Peyer's patch (tissue), 4 donors: ENCODE results near the gene PCK2. TPM values are rescaled to one million over a fixed set of nuclear protein-coding genes. Genes with fewer than 3 reads are reported as not detected.

ENCODE experiments used
- DNase-seq, 3 donors: peaks; one replicate each; pipeline ENCODE4 v3.0.0-alpha.2; 2017 to 2019
- H3K27ac ChIP-seq, 4 donors: fragments of 200-600 bp; sonication (generic); one replicate each; pipeline ENCODE4 v1.5.1; 2016 to 2019
- H3K27me3 ChIP-seq, 2 donors: fragments of 200-600 bp; sonication (generic); one replicate each; pipeline ENCODE4 v1.5.1; 2019
- H3K36me3 ChIP-seq, 3 donors: fragments of 200-600 bp; sonication (generic); one replicate each; pipeline ENCODE4 v1.5.1; 2016 to 2019
- H3K4me1 ChIP-seq, 4 donors: fragments of 200-600 bp; sonication (generic); one replicate each; pipeline ENCODE4 v1.5.1; 2016 to 2019
- H3K4me3 ChIP-seq, 4 donors: fragments of 200-600 bp; sonication (generic); 1 replicate in 3 of 4; 2 replicates in 1 of 4; pipeline ENCODE4 v1.5.1; 2016 to 2019; ENCODE audit warnings: mild to moderate bottlenecking in 1 of 4
- H3K9me3 ChIP-seq, 4 donors: fragments of 200-600 bp; sonication (generic); one replicate each; pipeline ENCODE4 v1.5.1; 2016 to 2019; ENCODE audit warnings: mild to moderate bottlenecking in 1 of 4
- POLR2A ChIP-seq, 2 donors: fragments of 450-650 bp; IDR thresholded peaks; one replicate each; pipeline ENCODE4 v1.5.1; 2017; ENCODE audit warnings: antibody characterized with exemption in 2 of 2, mild to moderate bottlenecking in 2 of 2, moderate library complexity in 2 of 2
- total RNA-seq, 4 donors: library from RNA; depleted of rRNA; stranded (reverse); fragments of >200 nt; gene quantifications; one replicate each; pipeline ENCODE4 v1.1.0, GENCODE V29; 2016
- TF ChIP-seq, protein P1 (sequence below), 6 experiments: fragments of 450-650 bp in 4 of 6; fragments of 200-600 bp in 2 of 6; sonication (generic) in 1 of 6; IDR thresholded peaks; one replicate each; pipeline ENCODE4 v1.5.1; 2017 to 2019; ENCODE audit warnings: antibody characterized with exemption in 6 of 6, mild to moderate bottlenecking in 3 of 6, moderate library complexity in 1 of 6

The PCK2 gene
- total RNA-seq, 4 donors from 2014 or later = 53.6 to 820 (median 644) TPM

DNA sequence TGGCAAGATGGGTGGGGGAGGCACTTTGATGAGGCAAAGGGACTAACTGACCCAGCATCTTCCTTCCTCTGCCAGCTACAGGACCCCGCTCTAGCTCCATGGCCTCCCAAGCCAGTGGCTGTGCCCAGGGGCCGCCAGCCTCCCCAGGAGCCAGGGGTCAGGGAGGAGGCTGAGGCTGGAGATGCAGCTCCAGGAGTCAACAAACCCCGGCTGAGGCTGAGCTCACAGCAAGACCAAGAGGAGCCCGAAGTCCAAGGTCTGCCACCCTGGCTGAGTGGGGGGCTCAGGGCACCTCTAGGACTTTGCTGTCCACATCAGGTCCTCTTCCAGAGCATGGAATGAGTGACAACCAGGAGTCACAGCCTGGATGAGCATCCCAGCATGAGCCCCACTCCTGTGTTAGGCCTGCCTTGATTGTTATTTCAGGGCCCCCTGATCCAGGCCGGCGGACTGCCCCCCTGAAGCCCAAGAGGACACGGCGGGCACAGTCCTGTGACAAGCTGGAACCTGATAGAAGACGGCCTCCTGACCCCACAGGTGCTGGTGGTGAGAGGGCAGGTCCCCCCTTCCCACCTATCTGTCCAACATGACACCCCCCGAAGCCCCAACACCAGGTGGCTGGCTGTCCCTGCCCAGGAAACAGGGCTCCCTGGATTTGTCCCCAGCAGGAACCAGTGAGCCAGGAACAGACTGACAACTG lies 25.2 kb upstream of the PCK2 start:
- no peak overlapping the region for H3K4me3 ChIP-seq
- H3K27ac ChIP-seq = no peak overlapping the region
- H3K9me3 ChIP-seq = no peaks in the 10 kb centered on the region
- H3K27me3 ChIP-seq = no peaks in the 10 kb centered on the region
- H3K36me3 ChIP-seq = no peaks in the 10 kb centered on the region
- peaks cover 0 to 26% (median 2%) of the 10 kb centered on the region in 4 donors for H3K4me1 ChIP-seq
- DNase-seq = peak in 1 of 3 donors; percentile 33
- TF ChIP-seq, protein P1, sequence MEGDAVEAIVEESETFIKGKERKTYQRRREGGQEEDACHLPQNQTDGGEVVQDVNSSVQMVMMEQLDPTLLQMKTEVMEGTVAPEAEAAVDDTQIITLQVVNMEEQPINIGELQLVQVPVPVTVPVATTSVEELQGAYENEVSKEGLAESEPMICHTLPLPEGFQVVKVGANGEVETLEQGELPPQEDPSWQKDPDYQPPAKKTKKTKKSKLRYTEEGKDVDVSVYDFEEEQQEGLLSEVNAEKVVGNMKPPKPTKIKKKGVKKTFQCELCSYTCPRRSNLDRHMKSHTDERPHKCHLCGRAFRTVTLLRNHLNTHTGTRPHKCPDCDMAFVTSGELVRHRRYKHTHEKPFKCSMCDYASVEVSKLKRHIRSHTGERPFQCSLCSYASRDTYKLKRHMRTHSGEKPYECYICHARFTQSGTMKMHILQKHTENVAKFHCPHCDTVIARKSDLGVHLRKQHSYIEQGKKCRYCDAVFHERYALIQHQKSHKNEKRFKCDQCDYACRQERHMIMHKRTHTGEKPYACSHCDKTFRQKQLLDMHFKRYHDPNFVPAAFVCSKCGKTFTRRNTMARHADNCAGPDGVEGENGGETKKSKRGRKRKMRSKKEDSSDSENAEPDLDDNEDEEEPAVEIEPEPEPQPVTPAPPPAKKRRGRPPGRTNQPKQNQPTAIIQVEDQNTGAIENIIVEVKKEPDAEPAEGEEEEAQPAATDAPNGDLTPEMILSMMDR (IDR thresholded peaks at IDR 0.05) = no peak
- TF ChIP-seq POLR2A (IDR thresholded peaks at IDR 0.05) = no peak

DNA sequence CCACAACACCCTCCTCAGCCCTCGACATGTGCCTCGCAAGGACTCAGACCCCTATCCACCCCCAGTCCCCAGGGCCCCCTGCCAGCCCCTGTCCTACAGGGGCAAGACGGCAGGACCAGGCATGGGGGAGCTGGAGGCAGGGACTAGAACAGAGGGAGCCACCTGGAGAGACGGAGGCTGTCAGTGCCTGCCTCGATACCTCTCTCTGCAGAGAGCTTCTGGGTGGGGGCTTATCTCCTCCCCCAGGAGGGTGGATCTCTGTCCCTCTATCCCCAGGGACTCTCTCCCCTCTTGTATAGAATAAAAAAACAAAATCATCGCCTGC lies 24.7 kb upstream of the PCK2 start:
- peak in 1 of 3 donors; percentile 38 for DNase-seq

DNA sequence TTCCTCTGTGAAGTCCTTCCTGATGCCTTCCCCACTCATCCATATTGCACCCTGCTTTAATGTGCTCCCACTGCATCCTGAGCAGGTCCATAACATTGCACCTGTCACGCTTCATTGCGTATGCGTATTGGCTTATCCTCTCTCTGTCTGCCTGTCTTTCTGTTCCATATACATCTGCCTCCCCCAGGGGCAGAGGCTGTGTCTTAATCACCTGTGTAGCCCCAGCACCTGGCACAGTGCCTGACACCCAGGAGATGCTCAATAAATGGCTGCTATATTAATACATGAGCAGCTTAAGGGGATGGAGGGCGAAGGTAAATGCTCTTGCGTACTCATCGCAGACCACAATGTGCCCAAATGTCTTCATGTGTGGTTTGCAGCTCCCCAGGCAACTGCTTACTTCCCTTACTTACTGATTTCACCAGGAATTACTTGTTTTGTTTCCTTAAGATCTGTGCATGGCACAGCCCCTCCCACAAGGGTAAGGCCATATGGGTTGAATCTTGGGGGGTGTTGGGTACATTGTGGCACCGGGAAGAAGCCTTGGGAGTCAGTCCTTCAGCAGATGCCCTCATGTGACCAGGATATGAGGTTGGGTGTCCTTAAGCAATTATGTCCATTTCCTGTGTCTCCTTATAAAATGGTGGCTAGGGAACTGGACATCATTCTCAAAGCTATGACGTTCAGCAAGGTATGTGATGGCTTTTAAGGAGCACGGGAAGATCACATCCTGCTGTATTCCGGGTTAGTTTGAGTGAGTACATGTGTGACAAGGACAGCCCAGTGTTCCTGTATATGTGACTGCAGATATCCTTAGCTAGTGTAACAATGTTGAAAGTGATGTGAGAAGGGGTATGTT lies 23.6 kb upstream of the PCK2 start:
- Histone ChIP-seq H3K27me3 (no peaks in the 10 kb centered on the region), H3K27ac (no peak overlapping the region), H3K4me1 (peaks cover 0 to 25% (median 4%) of the 10 kb centered on the region in 4 donors), H3K4me3 (no peak overlapping the region), H3K9me3 (no peaks in the 10 kb centered on the region), H3K36me3 (no peaks in the 10 kb centered on the region)
- DNase-seq = no peak
- no peak for TF ChIP-seq POLR2A (IDR thresholded peaks at IDR 0.05)
- TF ChIP-seq, protein P1 (IDR thresholded peaks at IDR 0.05) = no peak

More for the DNA sequence above, 24.7 kb upstream of the PCK2 start:
- no peaks in the 10 kb centered on the region for H3K9me3 ChIP-seq
- H3K27ac ChIP-seq = no peak overlapping the region
- no peaks in the 10 kb centered on the region for H3K36me3 ChIP-seq
- no peaks in the 10 kb centered on the region for H3K27me3 ChIP-seq
- TF ChIP-seq POLR2A (IDR thresholded peaks at IDR 0.05) = no peak
- TF ChIP-seq, protein P1 (IDR thresholded peaks at IDR 0.05) = no peak
- no peak overlapping the region for H3K4me3 ChIP-seq
- H3K4me1 ChIP-seq = peaks cover 0 to 21% (median 2%) of the 10 kb centered on the region in 4 donors

DNA sequence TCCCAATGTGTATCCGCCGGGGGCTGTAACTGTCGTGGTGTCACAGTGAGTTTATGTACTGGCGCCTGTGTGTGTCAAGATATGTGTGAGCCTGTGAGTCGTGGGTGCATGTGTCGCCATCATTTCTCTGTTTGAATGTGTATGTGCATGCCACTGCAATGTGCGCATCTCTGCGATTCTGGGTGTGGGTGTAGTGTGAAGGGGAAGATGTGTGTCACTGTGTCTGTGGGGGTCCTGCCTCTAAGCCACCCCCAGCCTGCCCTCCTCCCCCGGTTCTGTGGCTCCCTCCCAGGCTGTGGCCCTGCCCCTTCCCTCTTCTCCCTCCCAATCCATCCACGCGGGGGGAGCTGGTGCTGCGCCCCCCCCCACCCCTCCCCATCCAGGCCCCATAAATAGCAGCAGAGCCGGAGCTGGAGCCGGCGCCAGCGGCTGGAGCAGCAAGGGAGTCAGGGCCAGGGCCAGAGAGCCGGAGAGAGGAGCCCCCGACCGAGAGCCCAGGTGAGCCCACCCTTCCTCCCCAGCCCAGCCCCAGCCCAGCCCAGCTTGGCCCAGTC lies 22.9 kb upstream of the PCK2 start, which contains the start of gene CPNE6:
Gene CPNE6, plus strand, starts transcription at position 419 of the 554 bp plus-strand sequence. CDS start 1,375 bp downstream, outside the sequence.
- no peak for DNase-seq
- Histone ChIP-seq H3K36me3 (no peaks in the 10 kb centered on the region), H3K27ac (peak within 1 kb of the TSS in 3 of 4 donors; percentile 27 to 89 (median 77)), H3K9me3 (no peaks in the 10 kb centered on the region), H3K4me1 (peaks cover 0 to 25% (median 6%) of the 10 kb centered on the region in 4 donors), H3K4me3 (peak within 1 kb of the TSS in 1 of 4 donors; percentile 4), H3K27me3 (no peaks in the 10 kb centered on the region)
- TF ChIP-seq POLR2A (IDR thresholded peaks at IDR 0.05) = no peak
- TF ChIP-seq, protein P1 (IDR thresholded peaks at IDR 0.05) = no peak

- no peaks in the 10 kb centered on the region for H3K9me3 ChIP-seq
- no peaks in the 10 kb centered on the region for H3K27me3 ChIP-seq
- H3K27ac ChIP-seq = peak overlapping the region in 3 of 4 donors; percentile 27 to 89 (median 77)
- H3K4me3 ChIP-seq = peak overlapping the region in 1 of 4 donors; percentile 4
- TF ChIP-seq, protein P1 (IDR thresholded peaks at IDR 0.05) = no peak
- peak in 1 of 2 donors; percentile 30 for TF ChIP-seq POLR2A (IDR thresholded peaks at IDR 0.05)
- no peaks in the 10 kb centered on the region for H3K36me3 ChIP-seq
- peak in 1 of 3 donors; percentile 59 for DNase-seq
- peaks cover 0 to 25% (median 6%) of the 10 kb centered on the region in 4 donors for H3K4me1 ChIP-seq
These were observed 22.2 kb upstream of the PCK2 start for GRCh38 chr14:24071836-24072430.
